Measurements from ENCODE around the gene MTHFS.

The MTHFS gene

DNA sequence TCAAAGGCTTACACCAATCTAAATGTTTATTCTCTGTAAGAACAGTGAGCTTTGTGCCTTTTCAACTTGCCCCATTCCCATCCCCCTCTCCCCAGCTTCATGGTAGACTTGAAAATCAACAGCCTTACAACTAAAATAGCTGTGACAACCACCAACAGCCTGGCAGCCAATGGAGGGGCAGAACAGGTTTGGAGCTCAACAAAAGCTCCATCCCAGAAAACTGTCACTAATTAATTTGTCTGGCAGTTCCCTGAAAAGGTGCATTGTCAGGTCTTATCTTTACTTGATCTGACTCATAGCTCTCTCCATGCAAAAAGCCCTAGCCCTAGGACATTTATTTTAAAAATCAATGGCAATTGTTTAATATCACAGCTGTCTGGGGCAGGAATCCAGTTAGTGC, 22.6 kb downstream of the MTHFS start:
- DNase-seq: peak; percentile 3

DNA sequence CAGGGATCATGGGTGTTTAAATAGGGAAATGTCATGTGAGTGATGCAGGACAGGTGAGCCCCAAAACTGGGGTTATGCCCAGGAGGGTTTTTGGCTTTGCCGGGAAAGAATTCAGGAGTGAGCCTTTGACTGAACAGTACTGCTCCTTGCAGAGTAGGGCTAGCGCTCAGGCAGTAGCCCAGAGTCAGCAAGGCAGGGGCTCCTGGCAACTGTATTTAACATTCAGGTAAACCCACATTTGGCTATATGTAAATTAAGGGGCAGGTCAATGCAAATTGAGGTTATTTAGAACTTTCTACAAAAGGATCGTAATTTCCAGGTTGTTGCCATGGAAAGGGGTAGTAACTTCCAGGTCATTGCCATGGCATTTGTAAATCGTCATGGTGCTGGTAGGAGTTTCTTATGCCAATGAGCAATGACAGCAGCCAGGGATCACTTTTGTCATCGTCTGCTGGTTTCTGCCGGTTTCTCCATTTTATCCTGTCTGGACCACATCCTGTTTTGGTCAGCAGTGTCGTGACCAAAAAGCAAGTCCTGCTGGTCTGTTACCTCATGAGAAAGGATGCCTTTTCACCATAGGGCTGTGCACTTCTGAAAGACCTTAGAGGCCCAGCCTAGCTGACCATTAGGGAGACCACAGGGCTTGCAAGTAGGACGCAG, 24.3 kb downstream of the MTHFS start:
- DNase-seq: no peak

DNA sequence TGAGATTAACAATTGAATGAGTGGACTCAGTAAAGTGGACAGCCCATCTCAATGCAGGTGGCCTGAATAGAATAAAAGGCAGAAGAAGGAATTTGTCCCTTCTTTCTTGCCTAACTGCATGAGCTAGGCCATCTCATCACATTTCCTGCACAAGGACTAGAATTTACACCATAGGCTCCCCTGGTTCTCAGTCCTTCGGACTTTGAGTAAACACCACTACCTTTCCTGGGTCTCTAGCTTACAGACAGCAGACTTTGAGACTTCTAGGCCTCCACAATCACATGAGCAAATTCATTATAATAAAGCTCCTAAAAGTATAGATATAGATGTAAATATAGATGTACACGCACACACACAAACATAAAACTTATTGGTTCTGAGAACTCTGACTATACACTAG, 28.3 kb downstream of the MTHFS start:
- DNase-seq: no peak

DNA sequence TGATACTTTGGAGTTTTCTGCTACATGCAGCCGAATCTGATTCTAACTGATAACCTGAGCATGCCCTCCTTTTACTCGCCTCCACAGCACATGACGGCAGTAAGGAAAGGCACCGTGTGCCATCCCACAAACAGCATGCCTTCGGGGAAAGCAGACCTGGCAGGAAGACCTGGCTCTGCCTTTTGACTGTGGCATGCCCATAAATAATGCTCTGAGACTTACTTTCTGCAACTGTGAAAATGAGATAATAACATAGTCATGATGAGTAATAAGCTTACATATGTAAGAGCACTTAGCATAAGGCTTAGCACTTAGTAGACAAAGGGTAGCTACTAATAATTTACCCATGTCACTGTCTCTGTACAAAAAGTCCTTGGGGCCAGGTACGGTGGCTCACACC, 32.9 kb downstream of the MTHFS start:
- DNase-seq: no peak

DNA sequence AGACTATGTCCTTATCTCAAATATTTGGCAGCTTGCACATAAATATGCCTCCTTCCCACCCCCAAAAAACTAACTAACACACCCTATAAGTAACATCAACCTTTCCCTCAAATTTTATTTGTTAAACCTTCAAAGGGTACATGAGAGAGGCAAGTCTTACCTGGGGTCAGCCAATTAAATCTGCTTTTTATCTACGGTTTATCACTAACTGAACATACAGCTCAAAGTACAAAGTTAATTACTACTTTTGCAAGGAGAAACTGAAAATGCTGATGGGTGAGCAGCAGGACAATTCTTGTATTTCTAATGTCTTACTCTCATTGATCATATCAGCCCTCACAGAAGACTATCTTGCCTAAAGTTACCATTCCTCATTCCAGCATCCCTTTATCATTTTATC, 34.6 kb downstream of the MTHFS start:
- DNase-seq: no peak

DNA sequence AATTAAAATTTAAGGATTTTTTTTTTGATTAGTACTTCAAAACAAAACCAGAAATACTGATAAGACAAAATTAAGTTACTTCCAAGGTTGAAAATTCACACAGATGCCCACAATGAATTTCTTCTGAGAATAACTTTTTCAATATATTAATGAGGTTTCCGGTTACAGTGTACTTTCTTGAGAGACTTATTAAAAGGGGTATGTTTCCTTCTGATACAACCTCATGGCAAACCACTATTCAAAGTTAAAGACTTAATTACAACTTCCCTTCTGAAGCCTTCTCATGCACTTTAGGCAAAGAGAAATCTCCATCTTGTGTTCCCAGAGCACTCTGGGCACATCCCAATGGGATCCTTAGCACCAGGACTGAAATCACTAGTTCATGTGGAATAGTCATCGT, 36.2 kb downstream of the MTHFS start:
- no peak for DNase-seq

DNA sequence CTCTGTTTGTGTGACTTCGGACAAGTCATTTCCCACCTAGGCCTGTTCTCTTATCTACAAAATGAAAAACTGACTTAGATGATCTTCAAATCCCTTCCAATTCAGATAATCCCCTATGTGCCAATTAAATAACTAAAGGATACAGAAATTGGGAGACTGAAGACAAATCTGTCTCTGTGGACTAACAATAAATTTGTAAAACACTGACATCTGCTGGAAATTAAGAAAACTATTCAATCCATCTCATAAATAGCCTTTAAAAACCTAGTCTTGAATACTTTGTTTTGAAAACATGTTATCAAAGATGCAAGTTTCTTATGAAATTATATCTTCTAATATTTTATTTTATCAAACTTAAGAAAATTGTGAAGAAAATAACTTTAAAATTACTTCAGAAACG, 38.3 kb downstream of the MTHFS start:
- no peak for DNase-seq

DNA sequence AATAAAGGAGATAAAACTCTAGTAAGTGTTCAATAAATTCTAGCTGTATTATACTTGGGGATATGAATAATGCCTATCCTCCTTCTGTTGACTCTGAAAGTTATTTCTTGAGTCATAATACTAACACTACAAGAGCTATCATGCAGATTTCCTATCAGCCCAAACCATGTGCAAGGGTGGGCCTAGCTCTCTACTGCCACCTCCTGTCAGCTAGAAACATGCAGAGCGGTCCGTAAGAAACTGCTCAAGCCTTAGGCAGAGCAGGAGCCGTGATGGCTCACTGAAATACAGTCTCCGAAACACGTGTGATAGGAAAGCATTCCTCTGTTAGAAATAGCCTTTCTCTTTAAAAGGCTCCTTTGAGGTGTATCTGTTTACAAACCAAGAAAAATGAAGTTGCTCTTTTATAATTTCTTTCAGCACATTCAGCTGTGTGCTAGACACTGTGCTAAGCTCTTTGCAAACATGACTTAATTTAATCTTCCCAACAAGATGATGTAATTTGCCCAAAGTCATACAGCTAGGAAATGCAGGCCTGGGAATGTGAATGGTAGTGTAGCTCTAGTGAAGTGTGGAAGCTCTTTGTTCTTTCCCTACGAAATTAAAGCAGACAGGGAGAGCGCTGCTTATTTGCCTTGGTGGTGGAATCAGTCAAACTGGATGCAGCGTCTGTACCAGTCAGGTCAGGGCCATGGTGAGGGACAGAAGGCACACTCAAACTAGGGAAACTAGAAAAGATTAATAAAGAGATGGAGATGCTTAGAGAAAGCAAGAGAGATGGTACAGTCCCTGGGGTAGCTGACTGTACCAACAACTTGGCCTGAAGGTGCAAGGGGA, 43.1 kb downstream of the MTHFS start:
- peak; percentile 80 for DNase-seq

DNA sequence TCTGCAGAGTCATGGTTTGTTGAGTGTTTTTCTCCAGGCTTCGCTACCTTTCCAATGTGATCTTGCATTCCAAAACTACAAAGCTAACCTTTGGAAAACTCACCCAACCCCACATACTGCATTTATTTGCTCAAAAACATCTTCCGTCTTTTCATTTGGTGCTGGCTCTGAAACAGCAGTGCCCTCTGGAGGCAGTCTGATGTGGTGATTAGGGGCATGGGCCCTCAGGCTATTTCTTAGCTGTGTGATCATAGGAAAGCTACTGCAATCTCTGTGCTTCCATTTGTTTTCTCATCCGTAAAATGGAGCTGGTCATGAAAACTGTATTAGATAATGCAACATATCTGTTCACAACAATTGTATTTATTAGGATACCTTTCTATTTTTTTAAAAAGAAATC, 47.0 kb downstream of the MTHFS start:
- peak; percentile 32 for DNase-seq

DNA sequence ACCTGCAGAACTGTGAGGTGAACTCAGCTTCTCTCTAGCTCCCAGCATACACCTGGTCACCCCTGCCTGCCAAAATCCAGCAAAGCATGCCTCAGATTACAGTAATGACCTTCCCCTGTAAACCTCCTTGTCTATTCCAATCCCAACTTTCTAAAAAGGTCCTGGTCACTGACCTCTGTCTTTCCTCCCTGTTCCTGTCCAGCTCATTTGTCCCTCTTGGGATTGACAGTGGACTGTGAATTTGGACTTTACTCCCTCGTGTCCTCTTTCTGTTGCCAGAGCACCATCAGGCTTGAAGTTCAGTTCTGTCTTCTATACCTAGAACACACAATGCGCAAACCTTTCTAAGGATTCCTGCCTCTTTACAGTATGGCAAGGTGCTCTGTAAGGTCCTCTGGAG, 50.3 kb downstream of the MTHFS start:
- DNase-seq: no peak

DNA sequence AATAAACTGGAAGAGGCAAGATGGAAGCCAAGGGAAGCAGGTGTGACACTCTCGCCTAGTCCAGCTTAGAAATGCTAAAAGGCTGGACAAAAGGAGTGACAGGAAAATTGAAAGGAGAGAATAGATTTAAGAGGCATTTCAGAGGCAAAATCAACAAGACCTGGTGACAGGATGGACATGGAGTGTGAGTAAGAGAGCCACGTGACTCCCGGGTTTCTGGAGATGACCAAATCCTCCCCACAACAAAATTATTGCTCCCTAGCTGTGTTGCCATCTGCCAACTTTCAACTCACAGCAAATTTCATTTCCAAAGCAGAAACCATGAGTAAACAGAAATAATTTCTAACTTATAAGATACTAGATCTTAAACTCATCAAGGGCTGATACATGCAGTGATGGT, 52.6 kb downstream of the MTHFS start:
- no peak for DNase-seq

DNA sequence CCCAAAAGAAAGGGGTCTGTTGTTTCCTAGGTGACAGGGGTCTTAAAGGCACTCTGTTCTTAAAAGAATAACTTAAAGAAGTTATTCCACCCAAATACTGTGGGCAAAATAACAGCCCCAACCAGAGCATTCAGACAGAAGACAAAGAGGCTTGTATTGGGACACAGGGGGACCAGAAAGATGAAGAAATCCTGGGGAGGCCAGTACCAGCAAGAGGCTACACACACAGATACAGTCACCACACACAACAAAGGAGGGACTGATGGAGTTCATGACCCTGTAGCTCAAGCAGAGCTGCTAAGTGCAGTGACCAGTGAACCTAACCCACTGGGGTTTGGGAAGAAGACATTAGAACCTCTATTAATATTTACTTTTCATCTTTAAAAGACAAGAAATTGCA, 59.0 kb downstream of the MTHFS start:
- no peak for DNase-seq

DNA sequence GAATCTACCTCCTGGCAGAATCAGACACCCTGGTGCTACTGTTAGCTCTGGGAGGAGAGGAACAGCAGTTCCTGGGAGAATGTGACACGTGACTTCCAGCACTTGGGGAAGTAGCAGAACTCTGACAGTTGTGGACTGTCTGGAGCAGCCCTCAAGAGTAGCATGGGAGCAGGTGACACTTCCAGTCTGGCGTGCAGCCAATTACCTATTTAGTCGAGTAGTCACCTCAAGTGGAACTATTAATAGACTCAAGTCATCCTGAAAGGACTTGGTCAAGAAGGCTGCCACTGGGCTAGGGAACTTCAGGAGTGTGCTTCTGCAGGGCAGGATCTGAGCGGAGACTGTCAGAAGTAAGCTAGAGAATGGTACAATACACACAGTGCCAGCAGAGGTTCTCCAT, 62.3 kb downstream of the MTHFS start:
- peak; percentile 87 for DNase-seq

DNA sequence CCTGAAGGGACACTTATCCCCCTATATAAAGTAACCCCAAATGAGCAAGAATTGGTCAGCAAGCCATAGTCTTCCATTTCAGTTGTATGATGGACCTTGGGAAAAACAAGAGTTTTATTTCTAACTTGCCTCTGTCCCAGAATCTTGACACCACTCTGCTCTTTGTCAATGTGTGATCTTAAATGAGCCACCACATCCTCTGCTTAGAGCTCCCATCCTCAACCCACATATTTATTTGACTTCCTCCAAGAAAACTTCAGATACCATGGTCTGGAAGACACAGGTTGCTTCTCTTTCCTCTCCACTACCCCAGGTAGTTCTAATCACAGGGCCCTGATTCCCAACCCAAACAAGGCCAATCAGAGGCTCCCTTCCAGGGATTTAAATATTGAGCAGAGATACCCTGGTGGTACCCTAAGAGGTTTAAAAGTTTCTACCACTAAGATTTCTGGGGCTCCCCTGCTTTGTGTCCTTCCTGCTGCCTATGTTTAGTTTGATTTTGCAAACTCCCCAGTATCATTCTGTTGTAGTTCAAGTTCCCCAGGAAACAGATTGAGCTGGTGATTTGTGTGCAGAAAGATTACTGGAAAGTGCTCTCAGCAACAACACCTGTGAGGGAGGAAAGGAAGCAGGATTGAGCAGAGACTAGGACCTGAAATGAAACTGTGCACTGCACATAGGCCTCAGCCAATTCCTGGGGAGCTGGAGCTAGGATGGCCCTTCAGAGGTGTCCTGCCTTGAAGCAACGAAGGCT, 64.3 kb downstream of the MTHFS start:
- no peak for DNase-seq

DNA sequence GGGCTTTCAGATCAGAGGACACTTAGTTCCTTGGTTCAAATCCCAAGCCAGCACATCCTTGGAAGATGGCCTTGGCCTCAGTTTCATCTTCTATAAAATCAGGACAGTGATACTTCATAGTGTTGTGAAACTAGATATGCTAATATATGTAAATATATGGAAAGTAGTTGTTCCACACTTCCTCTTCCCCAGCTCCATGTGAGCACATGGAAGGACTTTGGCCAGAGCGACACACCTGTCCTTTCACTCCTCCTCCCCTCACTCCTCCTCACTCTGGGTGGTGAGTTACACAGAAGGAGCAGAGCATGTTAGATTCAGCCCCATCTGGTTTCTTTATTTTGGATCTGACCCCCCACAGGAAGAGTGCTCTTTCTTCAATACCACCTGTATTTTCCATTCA, 65.2 kb downstream of the MTHFS start:
- DNase-seq: no peak

DNA sequence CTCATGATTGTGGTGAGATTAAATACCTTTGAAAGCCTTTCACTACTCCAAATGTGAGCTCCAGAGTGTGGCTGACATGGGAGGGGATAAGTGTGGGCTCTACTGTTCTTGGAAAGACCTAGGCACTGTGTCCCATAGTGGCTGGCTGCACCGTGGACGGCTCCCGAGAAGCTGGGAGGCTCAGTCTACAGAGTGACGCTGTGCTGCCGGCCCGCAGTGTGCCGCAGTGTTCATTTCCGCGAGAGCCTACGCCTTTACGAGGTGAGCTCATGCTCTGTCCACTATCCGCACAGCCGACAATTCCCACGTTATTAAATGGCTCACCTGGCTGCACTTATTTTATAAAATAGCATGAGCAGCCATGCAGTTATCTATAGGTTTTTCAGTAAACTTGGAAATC, 66.9 kb downstream of the MTHFS start:
- no peak for DNase-seq

DNA sequence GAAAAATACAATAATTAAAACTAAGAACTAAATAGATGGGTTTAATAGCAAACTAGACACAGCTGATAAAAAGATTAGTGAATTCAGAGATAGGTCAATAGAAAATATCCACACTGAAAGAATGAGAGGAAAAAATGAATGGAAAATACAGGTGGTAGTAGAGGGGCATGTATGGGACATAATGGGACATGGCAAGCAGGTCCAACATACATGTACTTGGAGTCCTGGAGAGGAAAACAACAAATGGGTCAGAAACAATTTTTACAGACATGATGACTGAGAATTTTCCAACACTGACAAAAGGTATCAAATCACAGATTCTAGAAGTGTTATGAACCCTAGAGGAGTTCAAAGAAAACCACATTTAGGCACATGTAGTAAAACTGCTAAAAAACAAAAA, 68.4 kb downstream of the MTHFS start:
- DNase-seq: no peak

DNA sequence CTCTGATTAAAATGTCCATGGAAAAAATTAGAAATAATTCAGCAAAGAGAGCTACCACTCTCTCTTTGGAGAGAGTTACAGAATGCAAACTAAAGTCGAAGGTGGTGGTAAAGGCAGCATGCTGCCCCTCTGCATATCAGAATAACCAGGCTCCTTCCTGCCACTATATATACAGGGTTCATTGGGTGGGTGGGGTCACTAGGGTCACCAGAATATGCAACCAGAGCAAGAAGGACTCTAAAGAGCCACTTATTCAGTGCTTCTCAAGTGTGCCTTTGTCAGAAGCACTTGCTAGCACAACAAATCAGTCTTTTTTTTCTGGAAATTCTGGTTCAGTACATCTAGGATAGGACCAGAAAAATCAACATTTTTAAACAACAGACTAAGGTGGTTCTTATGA, 70.0 kb downstream of the MTHFS start:
- no peak for DNase-seq

DNA sequence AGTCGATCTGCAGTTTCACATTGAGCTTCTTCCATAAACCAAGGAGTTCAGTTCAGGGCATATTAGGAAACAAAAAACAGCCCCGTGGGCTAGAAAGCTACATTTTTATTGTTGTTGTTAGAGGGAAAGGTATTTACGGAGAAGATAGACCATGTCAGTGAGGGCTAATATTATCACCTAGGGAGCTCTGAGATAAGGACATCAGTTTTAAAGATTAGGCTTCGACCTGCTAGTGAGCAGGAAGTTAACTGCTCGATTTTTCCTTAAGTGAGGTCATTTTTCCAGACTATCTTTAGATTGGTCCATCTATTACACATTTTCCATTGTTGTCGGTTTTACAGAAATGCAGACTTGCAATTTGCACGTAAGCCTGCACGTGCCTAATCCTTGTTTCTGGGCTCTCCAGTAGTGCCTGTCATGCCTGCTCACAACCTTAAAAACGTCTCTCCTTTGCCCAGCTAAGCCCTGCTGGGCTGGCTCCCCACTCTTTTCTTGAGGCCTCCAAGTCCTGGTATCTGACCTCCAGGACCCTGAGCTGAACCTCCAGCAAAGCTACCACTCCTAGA, 72.6 kb downstream of the MTHFS start:
- no peak for DNase-seq

DNA sequence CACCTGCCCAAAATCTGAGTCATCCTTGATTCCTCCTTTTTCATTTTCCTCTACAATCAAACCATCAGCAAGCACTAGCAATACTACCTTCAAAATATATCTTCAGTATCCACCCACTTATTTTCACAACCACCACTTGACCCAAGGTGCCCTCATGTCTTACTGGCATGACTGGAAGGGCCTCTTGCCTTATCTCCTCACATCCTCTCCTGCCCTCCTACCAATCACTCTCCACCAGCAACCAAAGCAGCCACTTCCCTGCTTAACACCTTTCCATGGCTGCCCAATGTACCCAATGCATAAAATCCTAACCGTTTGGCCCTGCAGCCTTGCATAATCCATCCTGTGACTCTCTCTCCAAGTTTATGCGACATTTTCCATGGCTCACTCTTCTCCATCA, 76.0 kb downstream of the MTHFS start:
- no peak for DNase-seq

DNA sequence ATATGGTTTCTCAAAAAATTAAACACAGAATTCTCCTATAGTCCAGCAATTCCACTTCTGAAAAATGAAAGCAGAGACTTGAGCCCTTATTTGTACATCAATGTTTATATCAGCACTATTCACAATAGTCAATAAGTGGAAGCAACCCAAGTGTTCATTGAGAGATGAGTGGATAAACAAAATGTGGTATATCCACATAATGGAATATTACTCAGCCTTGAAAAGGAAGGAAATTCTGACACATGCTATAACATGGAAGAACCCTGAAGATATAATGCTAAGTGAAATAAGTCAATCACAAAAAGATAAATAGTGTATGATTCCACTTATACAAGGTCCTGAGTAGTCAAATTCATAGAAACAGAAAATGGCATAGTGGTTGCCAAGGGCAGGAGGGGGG, 76.6 kb downstream of the MTHFS start:
- DNase-seq: no peak

DNA sequence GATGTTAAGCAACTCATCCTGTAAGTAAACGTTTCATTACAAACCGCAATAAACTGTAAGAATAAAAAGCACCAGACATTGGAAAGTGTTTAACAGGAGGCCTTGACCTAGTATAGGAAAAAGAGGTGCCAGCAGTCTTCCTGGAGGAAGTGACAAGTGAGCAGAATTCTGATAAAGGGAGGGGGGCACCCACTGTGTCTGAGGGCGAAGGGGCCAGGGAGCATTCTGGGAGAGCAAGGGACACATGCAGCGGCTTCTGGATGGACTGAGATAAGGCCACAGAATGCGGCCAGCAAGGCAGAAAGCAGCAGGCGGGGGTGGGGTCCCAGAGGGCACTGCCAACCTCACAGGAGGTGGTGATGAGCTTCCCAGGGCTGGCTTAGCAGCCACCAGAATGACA, 80.2 kb downstream of the MTHFS start:
- no peak for DNase-seq

DNA sequence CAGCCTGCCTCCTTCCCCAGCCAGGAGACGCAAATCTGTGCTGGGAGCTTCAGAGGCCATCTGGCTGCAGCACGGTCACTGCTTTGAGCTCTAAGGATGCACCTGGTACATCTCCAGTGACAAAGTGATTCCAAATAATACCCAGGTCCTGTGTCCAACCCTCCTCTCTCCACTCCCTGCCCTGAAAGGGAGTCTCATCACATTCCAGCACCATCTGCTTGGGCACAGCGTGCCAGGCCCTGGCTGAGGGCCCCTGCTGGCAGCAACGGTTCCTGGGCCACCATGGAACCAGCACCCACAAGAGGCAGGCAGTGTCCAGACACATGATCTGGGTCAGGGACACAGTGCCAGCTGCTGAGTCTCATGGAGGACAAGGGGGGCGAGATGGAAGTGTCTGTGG, 81.3 kb downstream of the MTHFS start:
- no peak for DNase-seq

DNA sequence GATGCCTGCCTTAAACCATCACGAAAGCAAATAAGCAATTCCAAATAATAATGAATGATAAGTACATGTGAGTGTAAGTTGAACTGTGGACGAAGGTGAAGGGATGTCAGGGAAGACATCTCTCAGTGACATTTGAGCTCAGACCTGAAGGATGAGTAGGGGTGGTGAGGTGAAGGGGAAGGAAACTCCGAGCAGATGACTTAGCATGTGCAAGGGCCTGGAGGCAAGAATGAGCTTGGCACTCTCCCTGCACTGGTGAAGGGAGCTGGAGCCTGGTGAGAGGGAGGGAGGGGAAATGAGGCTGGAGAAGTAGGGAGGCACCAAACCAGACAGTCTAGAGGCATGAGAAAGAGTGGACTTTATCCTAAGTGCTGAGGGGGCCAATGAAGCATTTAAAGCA, 84.3 kb downstream of the MTHFS start:
- no peak for DNase-seq
